Common myeloid progenitor, CD34-positive (primary cell): ENCODE results near the gene MATK.

Experiments used
- CTCF ChIA-PET: fragments of 350-600 bp; sonication (Branson Sonifier 250); formaldehyde crosslinking; loops from one replicate; lab custom pipeline; 2021; ENCODE audit warnings: antibody characterized with exemption; lab: Charles Lee
- POLR2A ChIA-PET: fragments of 350-600 bp; sonication (Branson Sonifier 250); formaldehyde crosslinking; loops from one replicate; lab custom pipeline; 2021; ENCODE audit warnings: antibody characterized with exemption; lab: Charles Lee
- DNase-seq, 3 donors: peaks; one replicate each; pipeline versions ENCODE4 v3.0.0 to v3.0.0-alpha.2; 2013
- H3K27ac ChIP-seq, 2 experiments: 1 replicate in 1 of 2; 2 replicates in 1 of 2; pipeline ENCODE4 v1.7.0; 2013; ENCODE audit warnings: inconsistent platforms in 2 of 2, low read length in 2 of 2, mild to moderate bottlenecking in 2 of 2, low read depth in 1 of 2, moderate library complexity in 1 of 2; ENCODE audit not compliant: severe bottlenecking in 2 of 2, insufficient read depth in 1 of 2, poor library complexity in 1 of 2
- H3K27me3 ChIP-seq, 5 experiments: replicated peaks in 2 of 5; 1 replicate in 3 of 5; 2 replicates in 2 of 5; pipeline versions ENCODE4 v1.6.1 to v1.7.0; 2013; ENCODE audit warnings: low read length in 4 of 5, mild to moderate bottlenecking in 2 of 5, moderate library complexity in 2 of 5, inconsistent platforms in 1 of 5; ENCODE audit not compliant: insufficient read depth in 5 of 5, control insufficient read depth in 4 of 5
- H3K36me3 ChIP-seq, 4 experiments: 1 replicate in 2 of 4; 2 replicates in 2 of 4; pipeline versions ENCODE4 v1.6.1 to v1.7.0; 2013; ENCODE audit warnings: low read length in 3 of 4, control low read depth in 1 of 4, mild to moderate bottlenecking in 1 of 4; ENCODE audit not compliant: control insufficient read depth in 4 of 4, insufficient read depth in 4 of 4
- H3K4me1 ChIP-seq, 4 experiments: 1 replicate in 3 of 4; 2 replicates in 1 of 4; pipeline versions ENCODE4 v1.6.1 to v1.7.1; 2013; ENCODE audit warnings: low read length in 3 of 4, mild to moderate bottlenecking in 3 of 4, control low read depth in 1 of 4, inconsistent platforms in 1 of 4, moderate library complexity in 1 of 4; ENCODE audit not compliant: control insufficient read depth in 4 of 4, insufficient read depth in 4 of 4; ENCODE audit errors: control extremely low read depth in 1 of 4
- H3K4me3 ChIP-seq, 7 experiments: 1 replicate in 4 of 7; 2 replicates in 3 of 7; pipeline versions ENCODE4 v1.5.1 to v1.7.0; 2013; ENCODE audit warnings: mild to moderate bottlenecking in 7 of 7, low read length in 6 of 7, moderate library complexity in 6 of 7, inconsistent platforms in 2 of 7, low read depth in 2 of 7, control low read depth in 1 of 7; ENCODE audit not compliant: insufficient read depth in 4 of 7, control insufficient read depth in 1 of 7; ENCODE audit errors: extremely low read depth in 1 of 7
- H3K9me3 ChIP-seq, 5 experiments: 1 replicate in 4 of 5; 2 replicates in 1 of 5; pipeline versions ENCODE4 v1.6.1 to v1.7.1; 2013; ENCODE audit warnings: low read length in 4 of 5, mild to moderate bottlenecking in 2 of 5, inconsistent platforms in 1 of 5, low read depth in 1 of 5, moderate library complexity in 1 of 5; ENCODE audit not compliant: control insufficient read depth in 4 of 5, insufficient read depth in 2 of 5; ENCODE audit errors: control extremely low read depth in 1 of 5
- WGBS: methylation state at CpG from one replicate; pipeline ENCODE4 v1.1.5; 2013; ENCODE audit not compliant: insufficient coverage; 5-methylcytosine and 5-hydroxymethylcytosine counted together

Gene MATK

GRCh38 chr19:3734310-3734600 is 51.9 kb downstream of the MATK start:
- DNase-seq, result no peak
- H3K9me3 ChIP-seq, result no peaks in the 10 kb centered on the region
- POLR2A ChIA-PET, result no interaction called here
- 100% methylated on average over 1 of the region's 14 CpGs for WGBS
- CTCF ChIA-PET, result interaction anchor here (1.6 kb wide), 1 partner anchor 23 kb away, joined by 4 read pairs; no protein-coding TSS in a partner anchor
- no peaks in the 10 kb centered on the region for H3K36me3 ChIP-seq
- H3K4me3 ChIP-seq, result no peak overlapping the region
- H3K27me3 ChIP-seq, result no peaks in the 10 kb centered on the region
- H3K27ac ChIP-seq, result no peak overlapping the region
- no peaks in the 10 kb centered on the region for H3K4me1 ChIP-seq

DNA sequence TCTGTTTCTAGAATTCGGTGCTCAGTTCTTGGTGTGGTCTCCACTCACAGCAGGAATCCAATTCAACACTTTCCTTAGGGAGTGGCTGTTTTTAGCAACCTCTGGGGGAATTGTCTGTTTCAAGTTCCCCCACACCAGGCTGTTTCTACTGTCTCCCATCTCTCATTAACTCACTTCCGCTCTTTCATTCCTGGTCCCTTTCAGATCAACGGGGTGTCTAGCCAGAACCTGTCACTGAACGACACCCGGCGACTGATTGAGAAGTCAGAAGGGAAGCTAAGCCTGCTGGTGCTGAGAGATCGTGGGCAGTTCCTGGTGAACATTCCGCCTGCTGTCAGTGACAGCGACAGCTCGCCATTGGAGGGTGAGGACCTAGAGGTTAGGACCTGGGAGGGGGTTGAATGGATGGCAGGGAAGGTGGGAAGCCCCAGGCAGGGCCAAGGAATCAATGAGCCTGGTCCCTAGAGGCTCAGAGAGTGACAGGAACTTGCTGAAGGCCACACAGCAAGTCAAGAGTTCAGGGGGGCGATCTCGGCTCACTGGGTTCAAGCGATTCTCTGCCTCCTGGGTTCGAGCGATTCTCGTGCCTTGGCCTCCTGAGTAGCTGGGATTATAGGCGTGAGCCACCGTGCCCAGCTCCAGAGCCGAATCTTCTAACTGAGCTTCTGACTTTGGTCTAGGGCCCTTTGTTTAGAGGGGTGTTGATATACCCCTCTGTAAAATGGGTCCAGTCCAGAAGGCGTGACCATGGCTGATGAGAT is 52.5 kb downstream of the MATK start:
- no peaks in the 10 kb centered on the region for H3K4me1 ChIP-seq
- ChIA-PET POLR2A (interaction anchor here (0.6 kb wide), 1 partner anchor 181 kb away, joined by 4 read pairs; no protein-coding TSS in a partner anchor), CTCF (interaction anchor here (1.6 kb wide), 1 partner anchor 24 kb away, joined by 4 read pairs; no protein-coding TSS in a partner anchor)
- no peaks in the 10 kb centered on the region for H3K27me3 ChIP-seq
- no peak overlapping the region for H3K27ac ChIP-seq
- H3K4me3 ChIP-seq, result no peak overlapping the region
- DNase-seq, result peak in 1 of 3 donors; percentile 38
- H3K36me3 ChIP-seq, result no peaks in the 10 kb centered on the region
- no peaks in the 10 kb centered on the region for H3K9me3 ChIP-seq
- WGBS, result 94% methylated on average over 12 of the region's 20 CpGs

- Histone ChIP-seq H3K4me1 (no peaks in the 10 kb centered on the region), H3K9me3 (no peaks in the 10 kb centered on the region), H3K27me3 (no peaks in the 10 kb centered on the region), H3K4me3 (no peak overlapping the region), H3K36me3 (no peaks in the 10 kb centered on the region), H3K27ac (no peak overlapping the region)
- 100% methylated on average over 1 of the region's 1 CpG for WGBS
- ChIA-PET POLR2A (no interaction called here), CTCF (interaction anchor here (0.6 to 2.4 kb wide), 6 partner anchors 10 to 158 kb away, joined by 3 to 5 read pairs (median 4); no protein-coding TSS in a partner anchor)
- no peak for DNase-seq
Measured at GRCh38 chr19:3732108-3732507, 54.1 kb downstream of the MATK start.

- ChIA-PET CTCF (interaction anchor here (1.4 to 2.4 kb wide), 2 partner anchors 69 to 92 kb away, joined by 3 to 5 read pairs; no protein-coding TSS in a partner anchor), POLR2A (no interaction called here)
- H3K4me3 ChIP-seq, result no peak overlapping the region
- no peak overlapping the region for H3K27ac ChIP-seq
- no peak for DNase-seq
- no peaks in the 10 kb centered on the region for H3K4me1 ChIP-seq
- no peaks in the 10 kb centered on the region for H3K9me3 ChIP-seq
- peaks cover 0 to 4% (median 0%) of the 10 kb centered on the region in 5 experiments for H3K27me3 ChIP-seq
- 98% methylated on average over 32 of the region's 32 CpGs for WGBS
- H3K36me3 ChIP-seq, result no peaks in the 10 kb centered on the region
Measured at GRCh38 chr19:3730457-3730958, 55.7 kb downstream of the MATK start.
